Limb (tissue), 2 donors: ENCODE measurements around the gene TMEM154.

Source experiments
- DNase-seq, 2 donors: peaks; one replicate each; pipeline ENCODE4 v3.0.0-alpha.2; 2016; ENCODE audit errors: extremely low spot score in 2 of 2

Gene TMEM154

DNA sequence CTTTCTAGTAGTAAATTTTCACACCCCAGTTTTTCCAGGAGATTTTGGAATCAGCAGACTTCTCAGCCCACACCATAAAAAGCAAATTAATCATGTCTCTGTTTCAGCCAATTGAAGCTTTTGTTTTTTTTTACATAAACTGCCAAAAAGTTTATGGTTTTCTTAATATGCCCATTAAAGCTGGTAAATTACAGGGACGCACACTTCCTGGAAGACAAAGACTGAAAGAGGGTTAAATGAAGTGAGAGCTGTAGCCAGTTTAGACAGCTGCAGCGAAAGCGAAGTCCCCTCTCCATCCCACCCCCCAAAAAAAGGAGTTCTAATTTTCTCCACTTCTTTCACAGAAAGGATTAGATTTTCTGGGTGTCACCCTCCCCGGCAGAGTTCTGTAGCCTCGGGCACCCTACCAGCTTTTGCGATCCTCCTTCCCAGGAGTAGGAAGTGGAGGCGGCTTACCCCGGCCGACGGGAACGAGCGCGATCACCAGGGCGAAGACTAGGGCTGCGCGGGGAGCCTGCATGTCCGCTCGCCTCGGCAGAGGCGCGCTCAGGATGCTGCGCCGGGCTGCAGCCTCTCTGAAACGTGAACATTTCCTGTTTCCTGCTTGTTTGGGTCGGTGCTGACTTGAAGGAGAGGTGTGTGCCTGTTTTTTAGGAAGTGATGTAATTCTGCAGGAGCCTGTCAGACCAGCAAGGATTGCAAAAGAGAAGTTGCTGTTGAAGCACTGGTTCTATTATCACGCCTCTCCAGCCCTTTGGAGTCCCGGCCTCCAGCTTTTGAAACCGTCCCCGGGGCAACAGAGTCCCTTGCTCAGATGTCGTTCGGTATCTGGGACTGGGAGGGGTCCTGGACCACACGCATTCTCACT is at the start of gene TMEM154:
TSS of gene TMEM154 (minus strand) at position 584 of the 868 bp plus-strand sequence. CDS start at position 520, 64 bp downstream.
- DNase-seq: peak; percentile 29 to 79

GRCh38 chr4:152729466-152729865 is 49.7 kb upstream of the TMEM154 start:
- no peak for DNase-seq

DNA sequence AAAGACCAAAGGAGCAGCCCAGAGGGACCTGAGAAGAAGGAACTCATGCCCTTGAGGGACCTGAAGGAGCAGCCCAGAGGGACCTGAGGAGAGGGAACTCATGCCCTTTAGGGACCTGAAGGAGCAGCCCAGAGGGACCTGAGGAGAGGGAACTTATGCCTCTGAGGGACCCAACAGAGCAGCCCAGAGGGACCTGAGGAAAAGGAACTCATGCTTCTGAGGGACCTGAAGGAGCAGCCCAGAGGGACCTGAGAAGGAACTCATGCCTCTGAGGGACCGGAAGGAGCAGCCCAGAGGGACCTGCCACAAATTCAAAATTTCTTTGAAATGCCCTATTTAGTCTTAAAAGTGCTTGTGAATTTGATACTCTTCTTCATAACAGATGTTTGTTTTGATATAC is 48.5 kb upstream of the TMEM154 start:
- DNase-seq: no peak

- DNase-seq: no peak
Measured at GRCh38 chr4:152727784-152728183, 48.0 kb upstream of the TMEM154 start.

GRCh38 chr4:152724494-152724893 is 44.7 kb upstream of the TMEM154 start:
- no peak for DNase-seq

DNA sequence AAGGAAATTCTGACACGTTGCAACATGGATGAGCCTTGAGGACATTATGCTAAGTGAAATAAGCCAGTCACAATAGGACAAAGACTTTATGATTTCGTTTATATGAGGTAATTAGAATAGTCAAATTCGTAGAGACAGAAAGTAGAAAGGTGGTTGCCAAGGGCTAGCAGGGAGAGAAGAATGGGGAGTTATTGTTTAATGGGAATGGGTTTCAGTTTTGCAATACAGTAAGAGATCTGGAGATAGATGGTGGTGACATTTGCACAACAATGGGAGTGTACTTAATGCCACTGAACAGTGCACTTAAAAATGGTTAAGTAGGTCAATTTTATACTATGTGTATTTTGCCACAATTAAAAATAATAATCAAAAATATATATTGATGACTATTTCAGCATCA is 43.4 kb upstream of the TMEM154 start:
- no peak for DNase-seq

- peak in 1 of 2 donors; percentile 30 for DNase-seq
Measured at GRCh38 chr4:152719801-152720556, 40.2 kb upstream of the TMEM154 start.

- DNase-seq: no peak
Measured at GRCh38 chr4:152719291-152719690, 39.5 kb upstream of the TMEM154 start.

DNA sequence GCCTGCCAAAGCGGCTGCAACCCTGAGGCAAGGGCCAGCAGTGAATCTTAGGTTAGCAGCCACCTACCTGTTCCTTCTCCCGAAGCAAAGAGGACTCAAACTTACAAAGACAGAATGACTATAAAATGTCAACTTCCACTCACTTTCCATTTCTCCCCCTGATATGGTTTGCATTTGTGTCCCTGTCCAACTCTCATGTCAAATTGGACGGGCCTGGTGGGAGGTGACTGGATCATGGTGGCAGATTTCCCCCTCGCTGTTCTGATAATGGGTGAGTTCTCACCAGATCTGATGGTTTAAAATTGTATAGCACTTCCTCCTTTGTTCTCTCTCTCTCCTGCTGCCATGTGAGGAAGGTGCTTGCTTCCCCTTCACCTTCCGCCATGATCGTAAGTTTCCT is 35.3 kb upstream of the TMEM154 start:
- no peak for DNase-seq

DNA sequence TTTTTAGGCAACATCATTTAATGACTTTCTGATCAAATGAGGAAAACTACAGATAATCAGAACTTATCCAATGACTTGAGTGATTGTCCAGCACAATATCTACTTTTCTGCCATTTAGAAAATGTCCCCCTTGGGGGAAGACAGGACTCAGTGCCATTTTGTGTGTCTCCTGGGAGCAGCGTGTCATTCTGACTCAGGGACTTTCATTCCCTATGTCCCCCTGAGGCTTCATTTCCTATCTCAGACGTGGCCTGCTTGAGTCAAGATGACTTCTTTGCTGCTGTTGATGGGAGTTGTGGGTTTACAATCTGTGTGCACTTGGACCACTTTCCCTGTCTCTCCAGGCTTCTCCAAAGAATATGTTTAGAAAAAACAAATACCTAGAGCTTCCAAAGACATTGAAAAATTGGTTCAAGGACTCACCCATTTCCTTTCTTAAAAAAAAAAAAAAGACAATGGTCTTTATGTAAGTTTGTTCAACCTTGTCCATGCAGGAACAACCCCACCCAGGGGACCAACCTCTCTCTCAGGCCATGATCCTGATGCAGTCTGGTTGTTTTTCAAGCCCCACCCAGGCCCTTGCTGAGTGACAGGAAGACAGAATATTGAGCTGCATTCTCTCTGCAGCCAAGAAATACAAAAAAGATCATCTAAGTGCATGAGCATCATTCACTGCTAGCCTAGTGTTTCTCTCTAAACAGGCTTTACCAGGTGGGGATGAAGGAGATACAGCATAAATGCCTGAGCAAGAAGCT is 34.3 kb upstream of the TMEM154 start:
- DNase-seq: no peak

GRCh38 chr4:152709675-152710438 is 30.1 kb upstream of the TMEM154 start:
- no peak for DNase-seq

DNA sequence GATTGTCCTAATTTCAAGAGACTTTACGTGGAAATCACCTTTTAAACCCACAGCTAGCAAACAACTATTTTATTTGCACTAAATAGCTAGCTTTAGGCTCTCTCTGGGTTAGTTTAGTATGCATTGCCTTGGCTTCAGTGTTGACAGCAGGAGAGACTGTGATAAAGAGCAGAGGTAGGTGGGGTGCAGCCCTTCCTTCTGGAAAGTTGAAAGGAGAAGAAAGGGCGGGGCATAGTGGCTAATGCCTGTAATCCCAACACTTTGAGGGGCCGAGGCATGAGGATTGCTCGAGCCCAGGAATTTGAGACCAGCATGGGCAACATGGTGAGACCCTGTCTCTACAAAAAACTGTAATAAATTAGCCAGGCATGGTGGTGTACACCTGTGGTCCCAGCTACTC is 29.0 kb upstream of the TMEM154 start:
- DNase-seq: no peak

DNA sequence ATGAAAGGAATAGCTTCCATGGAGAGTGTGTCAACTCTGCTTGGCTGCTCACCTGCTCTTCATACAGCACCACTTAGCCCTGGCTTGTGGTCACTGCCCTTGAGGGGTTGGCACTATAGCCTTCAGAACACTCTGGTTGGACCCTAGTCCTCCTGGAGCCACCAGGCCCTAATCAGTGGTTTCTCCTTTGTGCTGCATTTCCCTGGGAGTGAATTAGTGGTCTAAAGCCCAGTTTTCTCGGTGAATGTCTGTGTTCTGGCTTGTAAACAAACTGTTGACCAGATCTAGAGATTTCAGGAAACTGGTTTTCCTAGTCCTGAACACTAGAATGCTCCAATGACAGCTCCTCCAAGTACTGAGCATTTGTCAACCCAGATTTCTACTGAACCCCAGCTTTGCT is 28.6 kb upstream of the TMEM154 start:
- no peak for DNase-seq

- no peak for DNase-seq
Measured at GRCh38 chr4:152707632-152708031, 27.8 kb upstream of the TMEM154 start.

- DNase-seq: no peak
Measured at GRCh38 chr4:152705903-152706302, 26.1 kb upstream of the TMEM154 start.

DNA sequence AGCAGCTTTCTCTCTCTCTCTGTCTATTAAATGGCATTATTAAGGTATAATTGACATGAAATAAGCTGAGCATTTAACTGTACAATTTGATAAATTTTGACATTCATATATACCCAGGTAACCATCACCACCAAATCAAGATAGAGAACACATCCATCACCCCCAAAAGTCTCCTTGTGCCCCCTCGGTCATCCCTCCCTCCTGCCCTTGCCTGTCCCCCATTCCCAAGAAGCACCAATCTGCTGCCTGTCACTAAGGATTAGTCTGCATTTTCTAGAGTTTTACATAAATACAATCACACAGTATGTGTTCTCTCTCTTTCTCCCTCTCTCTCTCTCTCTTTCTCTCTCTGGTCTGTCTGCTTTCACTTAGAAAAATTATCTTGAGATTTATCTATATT is 25.0 kb upstream of the TMEM154 start:
- no peak for DNase-seq

DNA sequence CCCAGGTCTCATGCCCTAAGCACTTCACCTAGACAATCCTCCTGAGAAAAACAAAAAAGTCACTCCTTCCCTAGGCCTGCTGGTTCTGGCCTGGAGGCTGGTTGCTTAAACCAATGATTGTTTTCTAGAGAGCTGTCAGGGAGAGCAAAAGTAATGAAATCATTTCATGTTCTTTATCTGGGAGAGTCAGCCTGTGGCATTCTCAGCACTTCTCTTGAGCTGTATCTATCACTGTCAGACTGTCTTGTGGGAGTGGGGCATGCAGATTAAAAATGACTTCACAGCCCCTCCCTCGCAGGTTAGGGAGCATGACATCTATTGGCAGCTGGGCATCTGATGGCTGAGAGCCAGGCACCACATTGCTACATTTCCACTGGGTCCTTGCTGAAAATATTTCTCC is 20.4 kb upstream of the TMEM154 start:
- no peak for DNase-seq

DNA sequence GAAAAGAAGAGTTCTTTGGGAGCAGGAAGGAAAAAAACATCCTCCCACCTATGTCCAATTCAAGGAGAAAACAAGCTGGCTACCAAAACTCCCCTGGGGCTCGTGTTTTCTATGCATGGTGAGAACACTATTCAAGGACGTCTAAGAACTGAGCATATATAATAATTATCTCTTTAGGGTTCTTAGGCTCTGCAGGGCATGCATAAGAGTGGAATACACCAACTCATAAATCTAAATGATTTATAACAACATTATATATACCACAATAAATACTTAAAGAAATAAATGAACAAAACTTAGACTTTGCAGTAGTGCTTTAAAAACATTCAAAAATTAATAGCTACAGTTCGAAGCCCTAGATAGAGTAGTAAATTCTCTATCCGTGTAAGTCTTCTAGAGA is 19.5 kb upstream of the TMEM154 start:
- no peak for DNase-seq

- no peak for DNase-seq
Measured at GRCh38 chr4:152698089-152698499, 18.3 kb upstream of the TMEM154 start.

DNA sequence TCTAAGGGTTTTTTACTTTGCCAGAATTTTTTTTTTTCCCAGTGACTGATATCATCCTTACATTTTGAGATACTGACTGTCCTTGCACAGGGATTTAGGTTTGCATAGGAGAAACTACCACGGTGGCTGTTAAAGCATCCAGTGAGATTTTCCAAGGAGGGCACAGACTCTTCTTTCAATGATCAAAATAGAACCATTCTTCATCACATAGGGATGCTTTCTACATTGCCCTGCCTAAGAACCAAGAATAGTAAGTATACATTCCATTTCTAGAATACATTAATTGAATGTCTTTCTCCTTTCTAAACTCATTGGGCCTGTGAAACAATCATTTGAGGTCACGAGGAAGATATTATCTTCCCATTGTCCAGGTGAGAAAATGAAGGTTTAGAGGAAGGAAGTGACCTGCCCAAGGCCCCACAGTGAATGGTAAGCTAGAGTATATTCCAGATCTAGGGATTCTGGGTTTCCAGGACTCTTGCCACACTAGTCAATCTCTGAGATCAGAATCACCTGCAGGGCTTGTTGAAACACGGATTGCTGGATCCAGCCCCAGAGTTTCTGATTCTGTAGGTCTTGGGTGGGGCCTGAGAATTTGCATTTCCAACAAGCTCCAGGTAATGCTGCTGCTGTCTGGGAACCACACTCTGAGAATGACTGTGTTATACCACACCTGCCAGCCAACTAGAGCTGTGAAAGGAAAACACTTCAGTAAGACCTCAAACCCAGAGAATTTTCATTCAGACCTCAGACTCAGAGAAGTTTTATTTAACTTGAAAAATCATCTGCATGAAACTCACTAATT is 17.7 kb upstream of the TMEM154 start:
- no peak for DNase-seq
